NCI-H1048 (cell line): ENCODE results near the gene DPF1.
"Not testable (repeated sequence)": the region's sequence is repeated elsewhere in the genome, so short reads cannot be mapped to it uniquely, and the experiment has no call there.

Source experiments
- DNase-seq: peaks from one replicate; lab custom pipeline; 2025; lab: John Stamatoyannopoulos, UW

The DPF1 gene

GRCh38 chr19:38250821-38251563 is 27.0 kb upstream of the DPF1 start:
- DNase-seq: no peak

- DNase-seq: no peak
Observed at GRCh38 chr19:38250428-38250820, 26.4 kb upstream of the DPF1 start.

- no peak for DNase-seq
Observed at GRCh38 chr19:38248421-38248820, 24.4 kb upstream of the DPF1 start.

GRCh38 chr19:38247734-38248268 is 23.8 kb upstream of the DPF1 start:
- no peak for DNase-seq

- no peak for DNase-seq
Observed at GRCh38 chr19:38247126-38247525, 23.1 kb upstream of the DPF1 start.

- no peak for DNase-seq
Observed at GRCh38 chr19:38245826-38246498, 21.9 kb upstream of the DPF1 start.

GRCh38 chr19:38243279-38243673 is 19.3 kb upstream of the DPF1 start:
- DNase-seq: no peak

- DNase-seq: no peak
Observed at GRCh38 chr19:38239816-38240215, 15.8 kb upstream of the DPF1 start.

GRCh38 chr19:38234615-38235014 is 10.6 kb upstream of the DPF1 start:
- no peak for DNase-seq

GRCh38 chr19:38233740-38234251 is 9.8 kb upstream of the DPF1 start:
- DNase-seq: no peak

- no peak for DNase-seq
Observed at GRCh38 chr19:38231918-38232317, 7.9 kb upstream of the DPF1 start.

GRCh38 chr19:38230506-38231133 is 6.6 kb upstream of the DPF1 start:
- DNase-seq: not testable (repeated sequence)

- peak; percentile 81 for DNase-seq
Observed at GRCh38 chr19:38229585-38230073, 5.6 kb upstream of the DPF1 start.

- DNase-seq: no peak
Observed at GRCh38 chr19:38228491-38229439, 4.7 kb upstream of the DPF1 start.

GRCh38 chr19:38228005-38228377 is 4.0 kb upstream of the DPF1 start:
- no peak for DNase-seq

- no peak for DNase-seq
Observed at GRCh38 chr19:38227287-38228004, 3.4 kb upstream of the DPF1 start.

GRCh38 chr19:38224863-38225218 is 819 bp upstream of the DPF1 start:
- not testable (repeated sequence) for DNase-seq

GRCh38 chr19:38223617-38224013 is 407 bp downstream of the DPF1 start:
- no peak for DNase-seq

GRCh38 chr19:38223119-38223523 is 901 bp downstream of the DPF1 start:
- DNase-seq: no peak

GRCh38 chr19:38221919-38222830 is 1.8 kb downstream of the DPF1 start:
- no peak for DNase-seq
